ENCODE measurements around the gene TPD52L1.

TPD52L1 gene

GRCh38 chr6:125166711-125167110 lies 13.1 kb downstream of the TPD52L1 start:
- TF ChIP-seq ZFX (IDR thresholded peaks at IDR 0.05; ENCODE audit: borderline replicate concordance) (no peak), CTCF (IDR thresholded peaks at IDR 0.05) (no peak)
- H3K27ac ChIP-seq = no peak overlapping the region

- no peak overlapping the region for H3K27ac ChIP-seq
- TF ChIP-seq CTCF (IDR thresholded peaks at IDR 0.05) = no peak
- TF ChIP-seq ZFX (IDR thresholded peaks at IDR 0.05; ENCODE audit: borderline replicate concordance) = no peak
These were observed 14.0 kb downstream of the TPD52L1 start for GRCh38 chr6:125167579-125167978.

GRCh38 chr6:125169058-125169457 lies 15.5 kb downstream of the TPD52L1 start:
- H3K27ac ChIP-seq = no peak overlapping the region
- no peak for TF ChIP-seq CTCF (IDR thresholded peaks at IDR 0.05)
- TF ChIP-seq ZFX (IDR thresholded peaks at IDR 0.05; ENCODE audit: borderline replicate concordance) = no peak

- no peak overlapping the region for H3K27ac ChIP-seq
- TF ChIP-seq CTCF (IDR thresholded peaks at IDR 0.05) = no peak
- no peak for TF ChIP-seq ZFX (IDR thresholded peaks at IDR 0.05; ENCODE audit: borderline replicate concordance)
These were observed 15.9 kb downstream of the TPD52L1 start for GRCh38 chr6:125169522-125169921.

GRCh38 chr6:125170376-125170775 lies 16.8 kb downstream of the TPD52L1 start:
- TF ChIP-seq ZFX (IDR thresholded peaks at IDR 0.05; ENCODE audit: borderline replicate concordance) (no peak), CTCF (IDR thresholded peaks at IDR 0.05) (no peak)

GRCh38 chr6:125173341-125174095 lies 19.9 kb downstream of the TPD52L1 start:
- H3K27ac ChIP-seq = no peak overlapping the region
- no peak for TF ChIP-seq ZFX (IDR thresholded peaks at IDR 0.05; ENCODE audit: borderline replicate concordance)
- TF ChIP-seq CTCF (IDR thresholded peaks at IDR 0.05) = no peak

More at GRCh38 chr6:125170376-125170775, 16.8 kb downstream of the TPD52L1 start:
- H3K27ac ChIP-seq = no peak overlapping the region

GRCh38 chr6:125174626-125175025 lies 21.1 kb downstream of the TPD52L1 start:
- H3K27ac ChIP-seq = no peak overlapping the region
- TF ChIP-seq CTCF (IDR thresholded peaks at IDR 0.05) (no peak), ZFX (IDR thresholded peaks at IDR 0.05; ENCODE audit: borderline replicate concordance) (no peak)

All from 22Rv1 (cell line).